GM21360 (cell line): ENCODE data around the gene DLX2.
"Not testable (repeated sequence)": the region's sequence is repeated elsewhere in the genome, so short reads cannot be mapped to it uniquely, and the experiment has no call there.

Source experiments
- ATAC-seq: cut with Tn5 transposase; IDR thresholded peaks from one replicate; pipeline ENCODE4 v1.9.1; 2021; ENCODE audit warnings: mild to moderate bottlenecking, moderate library complexity; ENCODE audit not compliant: unreplicated experiment

DLX2 gene

DNA sequence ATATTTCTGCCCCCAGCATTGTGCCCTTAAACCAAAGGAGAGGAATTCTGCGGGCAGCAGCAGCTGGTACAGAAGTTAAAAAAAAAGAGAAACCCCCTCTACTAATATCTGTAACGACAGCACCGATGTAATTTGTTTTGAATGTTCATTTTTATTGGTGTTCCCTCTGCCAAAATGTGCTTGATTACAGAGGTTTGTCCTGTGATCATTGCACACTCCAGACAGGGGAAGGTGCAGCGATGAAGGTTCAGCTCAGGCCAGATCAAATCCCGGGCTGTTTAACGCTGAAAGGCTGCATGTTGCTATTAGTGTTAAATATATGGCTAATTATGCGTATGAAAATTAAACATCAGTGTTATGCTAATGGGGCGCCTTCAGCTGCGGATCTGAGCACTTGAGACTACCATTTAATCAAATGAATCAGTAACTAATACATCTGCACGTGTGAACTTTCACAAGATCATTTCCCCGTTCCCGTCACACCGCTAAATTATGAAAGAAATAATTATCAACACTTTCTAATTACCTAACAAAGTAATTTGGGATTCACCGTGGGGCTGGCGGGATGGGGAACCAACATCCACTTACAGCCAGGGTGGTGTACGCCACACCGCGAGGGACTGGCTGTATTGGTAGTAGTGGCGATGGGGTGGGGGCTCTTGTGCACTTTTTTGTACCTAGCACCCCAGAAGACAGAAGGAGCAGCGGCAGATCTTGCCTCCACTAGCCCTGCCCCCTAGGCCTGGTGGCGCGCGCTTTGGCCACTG, 18.9 kb downstream of the DLX2 start:
- ATAC-seq, result no peak

DNA sequence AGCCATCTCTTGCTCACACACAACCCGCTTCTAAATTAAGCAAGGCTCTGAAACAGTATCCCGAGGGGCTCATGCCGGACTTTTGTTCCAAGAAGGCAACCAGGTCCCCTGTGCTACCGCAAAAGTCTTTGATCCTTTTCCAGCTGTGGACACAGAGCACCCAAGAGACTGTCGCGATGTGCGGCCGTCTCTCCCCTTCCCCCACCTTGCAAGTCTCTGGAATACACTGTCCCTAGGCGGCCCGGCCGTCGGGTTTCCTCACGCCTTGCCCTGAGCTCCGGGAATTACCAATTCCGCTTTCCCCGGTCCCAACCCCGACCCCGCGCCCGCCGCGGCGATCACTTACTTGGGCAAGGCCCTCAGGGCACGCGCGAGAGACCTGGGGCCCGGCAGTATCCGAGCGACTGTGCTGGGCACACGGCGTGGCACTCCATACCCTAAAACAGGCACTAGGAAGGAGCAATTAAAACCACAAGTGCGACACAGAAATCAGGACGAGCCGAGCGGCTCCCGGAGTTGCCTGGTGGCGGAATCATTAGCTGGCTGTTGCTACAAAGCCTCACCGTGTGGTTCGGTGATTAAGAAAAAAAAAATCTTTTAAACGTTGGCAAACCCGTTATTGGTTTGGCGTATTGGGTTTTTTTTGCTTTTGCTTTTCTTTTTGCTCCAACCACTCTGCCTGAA, 19.6 kb downstream of the DLX2 start:
- no peak for ATAC-seq

DNA sequence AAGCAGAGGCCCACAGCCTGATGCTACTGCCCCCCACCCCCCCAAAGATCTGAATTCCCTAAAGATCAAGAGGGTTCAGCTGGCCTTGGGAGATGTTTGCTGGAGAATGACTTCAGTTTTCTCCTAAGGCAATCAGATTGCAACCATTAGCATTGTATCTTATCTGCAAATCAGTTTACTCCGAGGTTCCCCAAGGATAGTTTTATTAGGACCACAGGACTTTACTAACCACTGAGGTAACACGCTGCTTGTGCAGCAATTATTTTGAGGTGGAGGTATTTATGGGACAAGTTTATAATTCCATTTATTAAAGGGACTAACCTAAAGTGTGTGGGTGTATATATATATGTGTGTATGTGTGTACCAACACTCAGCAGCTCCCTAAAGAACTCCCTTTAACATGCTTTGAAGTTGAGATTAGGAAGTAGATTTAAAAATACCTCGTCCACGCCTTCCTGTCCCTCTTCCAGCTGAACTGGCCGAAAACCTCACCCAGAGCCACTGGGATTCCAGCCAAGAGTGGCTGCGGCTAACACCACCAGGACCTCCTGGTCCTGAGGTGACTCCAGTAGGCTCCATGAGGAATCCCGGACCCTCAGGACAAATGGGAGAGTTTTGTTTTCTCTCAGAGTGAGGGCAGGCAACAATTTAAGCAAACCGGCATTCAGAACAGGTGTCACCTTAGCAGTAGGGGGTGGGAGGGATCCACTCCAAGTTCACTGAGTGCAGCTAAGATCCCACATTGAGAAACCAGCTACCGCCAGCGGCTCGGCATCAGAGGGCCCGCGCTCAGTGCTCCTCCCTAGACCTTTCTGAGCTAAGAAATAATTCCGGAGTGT, 20.4 kb downstream of the DLX2 start:
- no peak for ATAC-seq

DNA sequence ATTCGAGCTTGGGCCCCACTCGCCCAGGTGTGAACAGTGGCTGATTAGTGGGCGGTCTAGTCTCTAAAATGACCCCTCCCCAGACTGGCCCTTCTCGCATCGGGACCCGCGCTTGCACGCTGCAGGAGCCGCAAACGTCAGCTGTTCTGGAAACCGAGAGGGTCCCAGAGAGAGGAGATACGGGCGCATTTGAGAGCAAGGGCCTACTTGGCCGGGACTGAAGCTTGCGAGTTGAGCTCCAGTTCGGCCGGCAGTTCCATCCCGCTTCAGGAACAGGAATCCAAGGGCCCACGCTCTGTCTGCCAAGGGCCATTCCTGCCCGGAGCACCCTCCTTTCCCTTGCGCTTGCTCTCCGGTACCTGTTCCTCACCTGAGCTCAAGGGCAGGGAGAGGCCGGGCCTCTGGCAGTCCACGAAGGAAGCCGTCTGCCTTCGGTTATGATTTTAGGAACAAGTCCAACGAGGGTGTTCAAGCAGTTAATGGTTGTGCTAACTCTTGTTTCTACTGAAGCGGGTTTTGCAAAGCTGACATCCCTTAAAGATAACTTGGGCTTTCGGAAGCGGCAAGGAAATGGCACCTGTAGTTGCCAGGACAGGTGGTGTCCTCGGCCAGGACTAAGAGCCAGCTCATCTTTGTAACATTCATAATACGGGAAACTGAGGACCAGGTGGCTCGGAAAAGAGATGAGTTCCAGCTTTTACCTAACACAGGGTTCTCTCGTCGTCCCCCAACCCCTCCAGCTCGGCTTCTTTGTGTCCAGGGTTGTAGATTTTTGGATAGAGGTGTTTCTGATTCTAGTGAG, 21.3 kb downstream of the DLX2 start:
- no peak for ATAC-seq

DNA sequence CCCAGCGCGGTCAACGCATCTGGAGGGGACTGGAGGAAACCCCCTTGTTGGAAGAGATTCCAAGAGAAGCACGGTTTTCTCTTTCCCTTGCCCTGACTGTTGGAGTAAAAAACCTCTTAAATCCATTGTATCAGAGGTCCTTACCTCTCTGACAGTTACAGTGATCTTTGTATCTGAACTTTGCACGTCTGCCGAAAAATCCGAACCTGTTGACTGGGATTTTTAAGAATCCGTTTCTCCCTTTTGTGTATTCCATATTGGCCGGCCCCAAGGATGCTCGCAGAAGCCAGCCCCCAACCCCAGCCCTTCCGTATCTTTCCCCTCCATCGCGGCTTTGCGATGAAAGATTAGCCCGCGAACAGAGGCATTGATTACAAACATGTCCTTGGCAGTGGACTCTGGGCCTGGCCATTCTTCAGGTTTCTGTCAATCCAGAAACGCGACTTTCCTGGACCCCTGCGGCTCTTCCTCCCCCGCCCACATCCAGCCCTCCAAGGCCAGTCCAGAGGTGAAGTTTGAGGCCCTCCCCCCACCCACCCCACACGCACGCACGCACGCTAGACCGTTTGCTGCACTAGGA, 22.0 kb downstream of the DLX2 start:
- no peak for ATAC-seq

DNA sequence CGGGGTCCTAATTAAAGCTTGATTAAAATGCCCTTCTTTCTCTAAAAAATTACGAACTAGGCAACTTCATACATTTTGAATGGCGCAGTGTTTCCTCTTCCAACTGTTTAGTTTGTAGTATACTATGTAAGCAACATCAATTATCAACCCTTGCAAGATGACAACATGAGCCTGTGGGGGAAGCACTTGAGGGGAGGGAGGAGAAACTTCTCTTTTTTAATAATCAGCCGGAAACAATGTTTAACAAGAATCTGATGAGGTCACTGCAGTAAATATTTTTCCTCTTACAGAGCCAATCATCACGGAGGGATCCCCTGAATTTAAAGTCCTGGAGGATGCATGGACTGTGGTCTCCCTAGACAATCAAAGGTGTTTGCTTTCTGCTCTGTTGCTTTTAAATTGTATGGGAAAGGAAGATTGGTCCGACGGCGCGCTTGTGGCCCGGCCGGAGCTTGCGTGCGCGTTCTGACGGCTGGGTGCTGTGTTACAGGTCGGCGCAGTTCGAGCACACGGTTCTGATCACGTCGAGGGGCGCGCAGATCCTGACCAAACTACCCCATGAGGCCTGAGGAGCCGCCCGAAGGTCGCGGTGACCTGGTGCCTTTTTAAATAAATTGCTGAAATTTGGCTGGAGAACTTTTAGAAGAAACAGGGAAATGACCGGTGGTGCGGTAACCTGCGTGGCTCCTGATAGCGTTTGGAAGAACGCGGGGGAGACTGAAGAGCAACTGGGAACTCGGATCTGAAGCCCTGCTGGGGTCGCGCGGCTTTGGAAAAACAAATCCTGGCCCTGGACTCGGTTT, 22.7 kb downstream of the DLX2 start:
- ATAC-seq, result no peak

DNA sequence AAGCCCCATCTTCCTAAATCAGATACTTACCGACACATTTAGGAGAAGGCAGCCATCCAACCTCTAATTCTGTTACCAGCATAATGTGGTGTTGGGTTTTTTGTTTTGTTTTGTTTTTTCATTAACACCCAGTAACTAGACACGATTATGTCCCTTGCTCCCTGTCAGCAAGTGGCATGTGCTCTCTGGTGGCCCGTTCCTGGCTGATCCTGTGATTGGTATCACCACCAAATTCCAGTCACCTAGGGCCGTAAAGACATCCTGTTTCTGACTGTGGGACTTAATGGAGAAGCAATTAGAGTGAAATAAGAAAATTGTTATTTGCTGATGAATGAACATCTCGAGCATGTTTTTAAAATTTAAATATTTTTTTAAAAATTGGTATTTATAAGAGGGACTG, 23.3 kb downstream of the DLX2 start:
- ATAC-seq, result no peak

DNA sequence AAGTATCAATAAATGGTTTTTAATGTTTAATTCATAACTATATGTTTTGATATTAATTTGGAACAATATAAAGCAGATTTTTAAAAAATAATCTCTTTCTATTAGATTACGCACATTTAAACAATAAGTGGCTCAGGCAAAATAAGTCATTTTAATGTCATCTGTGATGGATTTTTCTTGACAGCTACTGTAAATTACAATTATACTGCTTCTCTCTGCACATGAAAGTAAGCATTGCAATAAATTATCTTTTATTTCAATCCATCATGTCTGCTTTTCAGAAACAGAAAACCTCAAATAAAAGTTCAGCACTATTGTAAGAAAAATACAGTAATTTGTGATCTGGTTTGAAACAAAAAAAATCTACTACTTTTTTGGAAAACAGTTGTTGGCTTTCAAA, 28.4 kb downstream of the DLX2 start:
- no peak for ATAC-seq

DNA sequence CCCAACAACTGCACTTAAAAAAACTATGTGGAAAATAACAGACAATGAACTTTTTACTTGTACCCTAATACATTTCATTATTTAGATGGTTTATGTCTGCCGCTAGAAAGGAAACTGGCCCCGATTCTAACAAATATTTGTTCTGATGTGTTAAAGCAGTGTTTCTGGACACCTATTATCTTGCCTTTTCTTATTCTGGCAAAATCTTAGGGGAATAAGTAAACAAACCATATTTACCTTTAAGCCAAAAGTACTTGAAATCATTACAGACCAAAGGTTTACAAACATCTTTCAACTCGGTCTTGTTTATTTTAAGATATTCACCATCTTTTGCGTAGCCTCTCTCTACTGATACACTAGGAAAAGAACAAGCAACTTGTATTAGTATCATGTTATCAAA, 29.2 kb downstream of the DLX2 start:
- no peak for ATAC-seq

DNA sequence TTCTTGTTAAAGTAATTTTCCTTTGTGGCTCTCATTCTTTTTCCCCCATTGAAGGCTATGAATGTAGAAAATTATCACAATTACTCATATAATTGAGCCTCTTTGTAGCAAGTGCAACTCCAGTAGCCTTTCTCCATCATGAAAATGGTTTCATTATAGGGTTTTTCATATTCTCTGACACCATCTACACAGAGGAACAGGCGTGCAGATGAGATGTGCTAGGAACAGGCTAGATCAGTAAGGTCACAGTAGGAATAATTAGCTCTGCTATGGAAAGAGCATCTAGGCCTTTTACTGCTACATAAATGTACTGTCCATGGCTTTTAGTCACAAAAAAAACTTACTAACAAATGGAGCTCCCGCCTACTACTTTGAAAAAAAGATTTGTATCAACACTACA, 30.0 kb downstream of the DLX2 start:
- ATAC-seq, result no peak

DNA sequence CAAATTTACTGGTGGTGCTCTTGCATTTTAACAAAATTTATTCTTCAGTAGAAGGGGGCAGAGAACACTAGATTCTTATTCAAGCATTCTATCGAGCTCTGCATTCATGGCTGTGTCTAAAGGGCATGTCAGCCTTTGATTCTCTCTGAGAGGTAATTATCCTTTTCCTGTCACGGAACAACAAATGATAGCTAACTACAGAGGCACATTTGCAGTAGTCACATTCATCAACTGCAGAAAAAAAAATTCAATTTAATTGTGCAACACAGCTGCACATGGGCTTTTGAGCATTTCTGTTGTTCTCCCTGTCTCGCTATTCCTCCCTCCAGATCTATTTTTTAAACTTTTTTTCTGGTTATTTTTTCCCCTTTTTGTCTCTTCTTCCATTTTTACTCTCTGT, 30.4 kb downstream of the DLX2 start:
- ATAC-seq, result no peak

DNA sequence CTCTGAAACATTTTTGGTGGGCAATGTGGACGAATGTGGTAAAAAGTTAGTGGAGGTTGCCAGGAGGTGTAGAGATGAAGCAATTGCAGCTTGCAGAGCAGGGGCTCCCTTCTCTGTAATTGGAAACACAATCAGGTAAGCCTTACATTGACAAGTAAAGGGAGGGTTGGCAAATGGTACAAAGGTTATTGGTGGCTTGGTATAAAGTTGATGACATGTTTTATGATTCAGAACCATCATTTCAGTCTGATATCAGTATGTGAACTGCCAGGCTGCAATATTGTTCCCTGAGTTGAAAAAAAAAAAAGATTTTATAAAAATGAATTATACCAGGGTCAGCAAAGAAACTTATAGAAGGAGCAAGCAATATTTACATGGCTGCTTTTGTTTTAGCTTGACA, 31.8 kb downstream of the DLX2 start:
- ATAC-seq, result no peak

DNA sequence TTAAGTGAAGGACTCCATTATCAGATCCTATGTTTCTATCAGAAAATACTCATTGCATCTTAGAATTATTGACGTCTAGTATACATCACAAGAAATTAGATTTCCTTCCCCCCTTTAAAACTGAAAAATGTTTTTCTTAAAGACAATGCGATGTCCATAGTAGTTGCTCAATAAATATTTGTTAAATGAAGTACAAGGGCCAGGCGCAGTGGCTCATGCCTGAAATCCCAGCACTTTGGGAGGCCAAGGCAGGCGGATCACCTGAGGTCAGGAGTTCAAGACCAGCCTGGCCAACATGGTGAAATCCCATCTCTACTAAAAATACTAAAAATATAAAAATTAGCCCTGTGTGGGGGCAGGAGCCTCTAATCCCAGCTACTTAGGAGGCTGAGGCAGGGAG, 34.8 kb downstream of the DLX2 start:
- ATAC-seq, result not testable (repeated sequence)

DNA sequence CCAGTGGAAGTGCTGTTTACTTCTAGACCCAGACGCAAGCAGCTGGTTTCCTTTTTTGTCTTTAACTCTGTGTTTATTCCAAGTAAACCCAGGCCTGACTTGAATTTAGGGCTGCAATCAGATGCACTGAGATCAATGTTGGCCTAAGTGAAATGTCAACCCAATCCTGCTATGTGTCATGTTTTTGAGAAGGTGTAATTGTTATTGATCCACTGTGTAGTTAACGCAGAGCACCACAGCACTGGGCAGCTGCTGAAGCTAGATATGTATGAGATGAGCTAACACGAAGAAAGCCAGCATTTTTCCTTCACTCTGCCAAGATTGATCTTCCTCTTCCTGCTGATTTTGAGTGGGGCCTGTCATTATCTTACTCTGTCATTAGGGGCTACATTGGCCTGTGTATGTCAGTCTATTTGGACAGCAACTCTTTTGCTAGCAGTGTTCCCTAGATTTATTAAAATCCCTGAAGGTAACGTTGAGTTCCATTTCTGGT, 36.3 kb downstream of the DLX2 start:
- no peak for ATAC-seq

DNA sequence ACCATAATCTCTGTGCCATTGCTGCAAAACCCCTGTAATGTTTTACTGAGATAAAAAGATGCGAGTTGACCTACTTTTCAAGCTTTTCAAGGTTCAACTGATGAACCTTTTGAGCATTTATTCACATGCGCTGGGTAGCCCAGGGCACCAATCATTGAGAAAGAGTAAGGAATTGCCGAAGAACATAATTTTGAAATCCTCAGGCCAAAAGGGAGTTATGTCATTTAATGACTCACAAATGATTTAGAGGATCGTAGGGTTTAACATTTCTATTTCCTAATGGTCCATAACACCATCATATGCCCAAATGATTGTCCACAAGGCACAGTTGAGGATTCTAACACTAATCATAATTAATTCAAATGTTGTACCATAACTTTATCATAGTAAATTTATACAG, 37.6 kb downstream of the DLX2 start:
- ATAC-seq, result no peak

DNA sequence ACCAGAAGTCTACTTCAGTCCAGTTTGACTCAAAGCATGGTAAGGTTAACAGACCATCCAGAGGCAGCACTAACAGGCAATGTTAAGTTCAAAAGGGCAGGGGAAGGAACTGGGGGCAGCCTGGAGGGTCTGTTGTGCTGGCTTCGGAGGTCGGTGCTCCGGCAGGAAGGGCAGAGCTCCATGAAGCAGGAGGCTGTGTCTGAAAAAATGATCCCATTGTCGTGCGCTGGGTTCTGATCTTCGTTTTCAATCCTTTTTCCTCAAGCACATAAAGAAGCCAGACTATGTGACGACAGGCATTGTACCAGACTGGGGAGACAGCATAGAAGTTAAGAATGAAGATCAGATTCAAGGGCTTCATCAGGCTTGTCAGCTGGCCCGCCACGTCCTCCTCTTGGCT, 39.3 kb downstream of the DLX2 start:
- no peak for ATAC-seq

DNA sequence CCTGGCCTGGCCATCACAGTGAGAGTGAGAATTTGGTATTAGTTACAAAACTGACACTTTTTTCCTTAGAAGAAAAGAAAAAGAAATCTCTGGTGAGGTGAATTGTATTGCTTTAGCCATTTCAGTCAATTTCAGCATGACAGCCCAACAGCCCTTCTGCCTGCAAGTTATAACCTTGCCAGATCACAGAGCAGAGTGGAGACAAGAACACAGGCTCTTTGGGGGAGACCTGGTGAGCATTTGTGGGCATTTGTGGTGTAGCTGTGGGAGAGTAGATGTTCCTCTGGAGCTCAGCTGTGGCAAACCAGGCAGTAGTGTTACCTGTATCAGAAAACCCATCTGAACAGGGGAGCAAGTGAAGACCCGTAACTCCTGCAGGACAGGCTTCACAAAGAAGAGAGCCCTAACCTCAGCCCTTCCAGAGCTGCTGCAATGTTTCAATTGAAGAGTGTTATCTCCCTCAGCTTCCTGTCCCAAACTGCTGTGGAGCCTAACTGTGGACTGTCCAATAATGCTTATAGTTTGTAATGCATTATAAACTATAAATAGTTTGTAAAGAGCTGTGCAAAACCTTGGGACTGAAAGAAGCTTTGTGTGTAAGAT, 40.2 kb downstream of the DLX2 start:
- no peak for ATAC-seq

DNA sequence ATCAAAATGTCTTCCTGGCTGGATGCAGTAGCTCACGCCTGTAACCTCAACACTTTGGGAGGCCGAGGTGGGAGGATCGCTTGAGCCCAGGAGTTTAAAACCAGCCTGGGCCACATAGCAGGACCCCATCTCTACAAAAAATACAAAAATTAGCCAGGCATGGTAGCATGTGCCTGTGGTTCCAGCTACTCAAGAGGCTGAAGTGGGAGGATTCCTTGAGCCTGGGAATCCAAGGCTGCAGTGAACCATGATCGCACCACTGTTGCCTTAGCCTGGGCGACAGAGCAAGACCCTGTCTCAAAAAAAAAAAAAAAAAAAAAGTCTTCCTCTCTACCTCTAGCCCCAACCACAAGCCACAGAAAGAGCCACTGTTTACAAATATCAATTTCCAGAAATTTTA, 42.6 kb downstream of the DLX2 start:
- ATAC-seq, result not testable (repeated sequence)

DNA sequence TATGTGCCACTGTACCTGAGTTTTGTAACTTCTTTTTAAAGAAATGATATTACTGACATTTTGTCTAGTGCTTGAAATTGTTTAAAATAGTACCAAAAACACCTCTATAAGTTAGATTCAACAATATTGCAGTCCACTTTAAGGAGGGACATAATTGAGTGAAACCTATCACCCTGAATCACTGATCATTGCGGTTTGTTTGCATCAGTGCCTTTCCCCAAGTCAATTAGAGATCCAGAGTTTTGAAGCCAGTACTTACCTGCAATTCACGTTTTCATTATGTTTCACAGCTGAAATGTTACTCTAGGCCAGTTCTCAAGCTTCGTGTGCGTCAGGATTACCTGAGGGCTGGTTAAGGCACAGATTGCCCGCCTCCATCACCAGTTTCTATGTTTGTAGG, 44.0 kb downstream of the DLX2 start:
- no peak for ATAC-seq
